Neural progenitor cell (in vitro differentiated cells): ENCODE results near the gene FMNL2.

ENCODE experiments used
- EZH2 ChIP-seq: fragments of 200-600 bp; sonication (generic); IDR thresholded peaks from 2 replicates; pipeline ENCODE4 v1.6.1; 2017; ENCODE audit warnings: antibody characterized with exemption, mild to moderate bottlenecking, moderate library complexity
- EZH2phosphoT487 ChIP-seq: fragments of 200-600 bp; sonication (generic); IDR thresholded peaks from 2 replicates; pipeline ENCODE4 v1.6.1; 2017; ENCODE audit warnings: antibody characterized with exemption
- TF ChIP-seq, protein P1 (sequence below): fragments of 200-600 bp; sonication (generic); IDR thresholded peaks from 2 replicates; pipeline ENCODE4 v1.5.1; 2017; ENCODE audit warnings: antibody characterized with exemption, mild to moderate bottlenecking

DNA sequence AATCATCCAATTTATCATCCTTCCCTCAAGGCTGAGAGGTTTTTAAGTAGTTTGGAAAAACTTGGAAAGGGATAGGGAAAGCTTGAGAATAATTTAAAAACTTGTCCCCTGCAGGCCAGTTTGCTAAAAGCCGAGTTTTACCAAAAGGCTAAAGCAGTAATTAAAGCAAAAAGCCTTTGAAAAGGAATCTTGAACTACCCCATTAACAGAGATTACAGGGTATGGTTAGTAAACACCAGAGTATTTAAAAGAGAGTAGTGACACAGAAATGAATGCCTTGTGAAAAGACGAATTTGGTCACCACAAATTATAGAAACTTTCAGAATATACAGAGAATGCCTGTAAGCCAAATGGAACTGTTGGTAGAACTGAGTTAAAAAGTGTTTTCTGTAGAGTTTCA is 85.0 kb downstream of the FMNL2 start:
- TF ChIP-seq, protein P1, sequence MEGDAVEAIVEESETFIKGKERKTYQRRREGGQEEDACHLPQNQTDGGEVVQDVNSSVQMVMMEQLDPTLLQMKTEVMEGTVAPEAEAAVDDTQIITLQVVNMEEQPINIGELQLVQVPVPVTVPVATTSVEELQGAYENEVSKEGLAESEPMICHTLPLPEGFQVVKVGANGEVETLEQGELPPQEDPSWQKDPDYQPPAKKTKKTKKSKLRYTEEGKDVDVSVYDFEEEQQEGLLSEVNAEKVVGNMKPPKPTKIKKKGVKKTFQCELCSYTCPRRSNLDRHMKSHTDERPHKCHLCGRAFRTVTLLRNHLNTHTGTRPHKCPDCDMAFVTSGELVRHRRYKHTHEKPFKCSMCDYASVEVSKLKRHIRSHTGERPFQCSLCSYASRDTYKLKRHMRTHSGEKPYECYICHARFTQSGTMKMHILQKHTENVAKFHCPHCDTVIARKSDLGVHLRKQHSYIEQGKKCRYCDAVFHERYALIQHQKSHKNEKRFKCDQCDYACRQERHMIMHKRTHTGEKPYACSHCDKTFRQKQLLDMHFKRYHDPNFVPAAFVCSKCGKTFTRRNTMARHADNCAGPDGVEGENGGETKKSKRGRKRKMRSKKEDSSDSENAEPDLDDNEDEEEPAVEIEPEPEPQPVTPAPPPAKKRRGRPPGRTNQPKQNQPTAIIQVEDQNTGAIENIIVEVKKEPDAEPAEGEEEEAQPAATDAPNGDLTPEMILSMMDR = no peak
- no peak for TF ChIP-seq EZH2phosphoT487
- TF ChIP-seq EZH2 = no peak
